HepG2 (cell line): ENCODE results near the gene DENND5B. TPM values are rescaled to one million over a fixed set of nuclear protein-coding genes. Genes with fewer than 3 reads are reported as not detected.

Experiments used
- ATAC-seq: fragments of 200-7000 bp; cut with Tn5 transposase; 3 replicates; pipeline ENCODE4 v1.9.1; 2020; ENCODE audit warnings: mild to moderate bottlenecking, moderate library complexity
- BruUV-seq: library from RNA; stranded (reverse); fragments of 400-500 nt; replicated peaks from 2 replicates; lab custom pipeline; 2021; lab: Mats Ljungman, UMichigan
- CTCF ChIA-PET: fragments of 300-600 bp; formaldehyde crosslinking; extraction: SDS; loops from one replicate; lab custom pipeline; 2021; ENCODE audit warnings: low total read pairs, inconsistent platforms, low intra/inter-chr PET ratio; lab: Yijun Ruan, JAX
- POLR2A ChIA-PET: fragments of 350-600 bp; sonication (Branson Sonifier 250); formaldehyde crosslinking; loops from one replicate; lab custom pipeline; 2020; ENCODE audit warnings: antibody characterized with exemption, inconsistent platforms; lab: Yijun Ruan, JAX
- DNase-seq: peaks from one replicate; pipeline ENCODE4 v3.0.0-alpha.2; 2015; ENCODE audit warnings: low spot score
- FAIRE-seq: peaks from 3 replicates; lab custom pipeline; 2011; peaks lifted over from hg19 to GRCh38; lab: Jason Lieb, UNC
- H2AFZ ChIP-seq: one replicate; pipeline ENCODE4 v1.6.1; 2011; ENCODE audit warnings: low read length, inconsistent platforms
- H3K27ac ChIP-seq: fragments of 300-600 bp; 3 replicates; pipeline ENCODE4 v1.8.0; 2011; ENCODE audit warnings: mixed run types, mild to moderate bottlenecking, mixed read lengths, low read length, inconsistent platforms; ENCODE audit not compliant: insufficient read depth; ENCODE audit errors: extremely low read length
- H3K27me3 ChIP-seq, 2 experiments: fragments of 200-600 bp in 1 of 2; 2 replicates in 1 of 2; 3 replicates in 1 of 2; pipeline versions ENCODE4 v1.6.0 to v1.8.0; 2011; ENCODE audit warnings: low read length in 2 of 2, mild to moderate bottlenecking in 2 of 2, moderate library complexity in 2 of 2, inconsistent platforms in 1 of 2; ENCODE audit not compliant: insufficient read depth in 2 of 2, control insufficient read depth in 1 of 2
- H3K36me3 ChIP-seq, 2 experiments: fragments of 200-600 bp in 1 of 2; replicated peaks in 1 of 2; 2 replicates in 1 of 2; 3 replicates in 1 of 2; pipeline versions ENCODE4 v1.5.1 to v1.8.0; 2011; ENCODE audit warnings: low read length in 2 of 2, inconsistent platforms in 1 of 2; ENCODE audit not compliant: insufficient read depth in 2 of 2, control insufficient read depth in 1 of 2
- H3K4me1 ChIP-seq: 2 replicates; pipeline ENCODE4 v1.5.1; 2012; ENCODE audit warnings: low read length, inconsistent platforms; ENCODE audit not compliant: insufficient read depth
- H3K4me2 ChIP-seq: 2 replicates; pipeline ENCODE4 v1.6.0; 2011; ENCODE audit warnings: low read depth, low read length, inconsistent platforms
- H3K4me3 ChIP-seq, 3 experiments: fragments of 200-600 bp in 1 of 3; sonication (generic), shearing (Covaris generic) in 1 of 3; replicated peaks in 1 of 3; 2 replicates each; pipeline ENCODE4 v1.5.1; 2011 to 2016; ENCODE audit warnings: low read length in 3 of 3, inconsistent platforms in 2 of 3, low read depth in 2 of 3, mild to moderate bottlenecking in 2 of 3, control low read depth in 1 of 3, mixed read lengths in 1 of 3; ENCODE audit not compliant: insufficient read depth in 1 of 3
- H3K79me2 ChIP-seq: one replicate; pipeline ENCODE4 v1.6.1; 2011; ENCODE audit warnings: low read length, inconsistent platforms; ENCODE audit not compliant: insufficient read depth
- H3K9ac ChIP-seq: 2 replicates; pipeline ENCODE4 v1.6.0; 2011; ENCODE audit warnings: mild to moderate bottlenecking, low read depth, low read length, inconsistent platforms; ENCODE audit not compliant: insufficient read depth
- H3K9me3 ChIP-seq: 2 replicates; pipeline ENCODE4 v1.5.1; 2012; ENCODE audit warnings: mild to moderate bottlenecking, low read length
- H4K20me1 ChIP-seq: 2 replicates; pipeline ENCODE4 v1.6.0; 2011; ENCODE audit warnings: inconsistent platforms, mild to moderate bottlenecking, low read length, moderate library complexity; ENCODE audit not compliant: insufficient read depth
- ARNT ChIP-seq: fragments of 450-650 bp; IDR thresholded peaks from 2 replicates; pipeline ENCODE4 v1.6.1; 2017
- RARA ChIP-seq: IDR thresholded peaks from 2 replicates; pipeline ENCODE4 v1.6.1; 2016; ENCODE audit warnings: missing genetic modification reagents, missing compliant biosample characterization
- SIN3B ChIP-seq: fragments of 150-350 bp; IDR thresholded peaks from 2 replicates; pipeline ENCODE4 v1.6.1; 2014; ENCODE audit warnings: low read length
- SP1 ChIP-seq, 2 experiments: fragments of 450-650 bp in 1 of 2; sonication (generic) in 1 of 2; formaldehyde crosslinking in 1 of 2; IDR thresholded peaks; 2 replicates each; pipeline versions ENCODE4 v1.4.0 to v1.6.1; 2016 to 2020; ENCODE audit warnings: missing genetic modification reagents in 1 of 2
- SPEN ChIP-seq: sonication (generic); formaldehyde crosslinking; IDR thresholded peaks from 2 replicates; pipeline ENCODE4 v1.5.1; 2020; ENCODE audit warnings: low read depth, mild to moderate bottlenecking, missing genetic modification reagents
- ZBTB26 ChIP-seq: IDR thresholded peaks from 2 replicates; pipeline ENCODE4 v1.6.1; 2016; ENCODE audit warnings: missing compliant biosample characterization, missing genetic modification reagents, borderline replicate concordance
- ZNF207 ChIP-seq: fragments of 450-650 bp; IDR thresholded peaks from 2 replicates; pipeline ENCODE4 v1.6.1; 2016; ENCODE audit warnings: antibody characterized with exemption, borderline replicate concordance
- ZNF317 ChIP-seq: sonication (generic); formaldehyde crosslinking; IDR thresholded peaks from 2 replicates; pipeline ENCODE4 v1.5.0; 2020; ENCODE audit warnings: mild to moderate bottlenecking, missing genetic modification reagents
- ZNF580 ChIP-seq: IDR thresholded peaks from 2 replicates; pipeline ENCODE4 v1.6.1; 2016; ENCODE audit warnings: low read depth, borderline replicate concordance
- WGBS: methylation state at CpG from one replicate; pipeline ENCODE4 v1.1.6; 2017; ENCODE audit warnings: low lambda C conversion rate; 5-methylcytosine and 5-hydroxymethylcytosine counted together
- in situ Hi-C: cut with HindIII; loops from 2 replicates; pipeline ENCODE4 v1.10.0; 2017; ENCODE audit warnings: low pct_unique_long_range_greater_than_20kb; ENCODE audit not compliant: extremely low pct_ligation_motif_present
- intact Hi-C: fragments of 100-400 bp; cut with micrococcal nuclease; formaldehyde crosslinking; loops from one replicate; pipeline ENCODE4 v1.10.0; 2022; ENCODE audit not compliant: unreplicated experiment
- polyA plus RNA-seq, 8 experiments: library from polyadenylated mRNA; depleted of rRNA in 3 of 8; stranded (reverse) in 7 of 8; unstranded in 1 of 8; fragments of >200 nt; fragmentation: Illumina TruSeq in 4 of 8; extraction: Trizol in 4 of 8; gene quantifications; 2 replicates each; pipeline versions ENCODE4 v1.2.1 to v1.2.3, GENCODE V29; 2011 to 2016; ENCODE audit warnings: low read depth in 4 of 8, missing spikeins in 1 of 8, mixed read lengths in 1 of 8; ENCODE audit not compliant: insufficient read depth in 1 of 8
- total RNA-seq, 5 experiments: library from RNA; depleted of rRNA; stranded (reverse); fragments of >200 nt; fragmentation: Illumina TruSeq; extraction: Trizol; gene quantifications; 2 replicates each; pipeline ENCODE4 v1.2.3, GENCODE V29; 2016; ENCODE audit warnings: low read depth in 1 of 5

The DENND5B gene
- total and polyA plus RNA-seq, 2 of the 13 experiments (the other 11 are each of a cell fraction or from before 2014, with no cell fraction given): 14.7 to 18.7 TPM

DNA sequence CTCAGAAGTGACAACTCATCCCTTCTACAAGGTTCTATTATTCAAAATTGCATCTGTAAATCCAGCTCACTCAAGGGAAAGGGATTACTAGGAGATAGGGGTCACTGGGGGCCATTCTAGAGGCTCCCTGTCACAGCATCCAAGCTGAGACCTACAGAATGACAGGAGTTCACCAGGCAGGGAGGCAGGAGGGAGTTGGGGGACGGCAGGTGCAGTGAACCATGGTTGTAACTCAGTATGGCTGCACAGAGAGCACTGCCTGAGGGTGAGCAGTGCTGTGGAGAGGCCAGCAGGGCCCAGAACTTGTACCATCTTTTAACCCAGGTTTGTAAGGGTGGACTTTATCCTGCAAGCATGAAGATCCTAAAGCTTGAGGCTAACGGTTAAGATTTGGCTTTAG, 227.1 kb downstream of the DENND5B start:
- TF ChIP-seq ARNT (no peak), SPEN (CRISPR knock-in tag) (no peak), ZNF317 (CRISPR knock-in tag) (0 out of 2 replicates have a peak, but pooled peaks have one; percentile 23), ZBTB26 (CRISPR knock-in tag) (no peak), SIN3B (no peak), RARA (0 out of 2 replicates have a peak, but pooled peaks have one; percentile 3), SP1 (IDR thresholded peaks at IDR 0.05) (no peak), SP1 (CRISPR knock-in tag; IDR thresholded peaks at IDR 0.05) (no peak), ZNF207 (no peak), ZNF580 (CRISPR knock-in tag) (no peak)
- 25% methylated on average over 1 of the region's 2 CpGs for WGBS
- ChIA-PET CTCF (no interaction called here), POLR2A (interaction anchor here (1.4 to 2.5 kb wide), 3 partner anchors 9 to 38 kb away, joined by 4 to 14 read pairs (median 7); partner anchors contain the start of gene SINHCAF)
- no peak overlapping the region for H3K4me3 ChIP-seq
- no peaks in the 10 kb centered on the region; a peak in 1 of 5 replicates for H3K27me3 ChIP-seq
- no peaks in the 10 kb centered on the region for H3K36me3 ChIP-seq
- in situ Hi-C loops (no loop called here), intact Hi-C loops (loop anchor here (2.0 kb wide), 1 partner anchor 37 kb away; the partner anchor contains the start of gene SINHCAF)
- H3K4me2 ChIP-seq: peak overlapping the region; percentile 100
- no peak overlapping the region for H3K27ac ChIP-seq
- FAIRE-seq: no peak
- H4K20me1 ChIP-seq: no peaks in the 10 kb centered on the region
- no TSS peak for BruUV-seq
- H2AFZ ChIP-seq: no peak overlapping the region
- peaks cover 34% of the 10 kb centered on the region for H3K4me1 ChIP-seq
- no peak overlapping the region for H3K9ac ChIP-seq
- H3K9me3 ChIP-seq: no peaks in the 10 kb centered on the region
- ATAC-seq: 0 out of 3 replicates have a peak, but pooled peaks have one; percentile 4
- no peaks in the 10 kb centered on the region for H3K79me2 ChIP-seq
- no peak for DNase-seq
